Inferior parietal cortex (tissue), 1 donor: ENCODE data around the gene SF3B4.
A peak's percentile ranks its signal among the peaks of the same experiment; 100 is the strongest.
"Not testable (repeated sequence)": the region's sequence is repeated elsewhere in the genome, so short reads cannot be mapped to it uniquely, and the experiment has no call there.

Experiments used
- DNase-seq: peaks from one replicate; pipeline ENCODE4 v3.0.0-alpha.2; 2016; ENCODE audit errors: extremely low spot score

SF3B4 gene

GRCh38 chr1:149888247-149888998 is 39.2 kb downstream of the SF3B4 start:
- DNase-seq, result peak; percentile 81

- peak; percentile 99 for DNase-seq
Observed at GRCh38 chr1:149887456-149888246, 40.0 kb downstream of the SF3B4 start.

GRCh38 chr1:149887196-149887455 is 40.5 kb downstream of the SF3B4 start:
- DNase-seq, result not testable (repeated sequence)

- DNase-seq, result peak; percentile 100
Observed at GRCh38 chr1:149886396-149887195, 41.0 kb downstream of the SF3B4 start.

GRCh38 chr1:149886121-149886395 is 41.5 kb downstream of the SF3B4 start:
- DNase-seq, result not testable (repeated sequence)

- peak; percentile 80 for DNase-seq
Observed at GRCh38 chr1:149885339-149886120, 42.1 kb downstream of the SF3B4 start.

GRCh38 chr1:149884433-149885338 is 42.9 kb downstream of the SF3B4 start:
- no peak for DNase-seq

- DNase-seq, result no peak
Observed at GRCh38 chr1:149883598-149884247, 43.9 kb downstream of the SF3B4 start.

- DNase-seq, result no peak
Observed at GRCh38 chr1:149881876-149882275, 45.7 kb downstream of the SF3B4 start.

GRCh38 chr1:149879556-149879955 is 48.0 kb downstream of the SF3B4 start:
- no peak for DNase-seq

GRCh38 chr1:149877211-149877946 is 50.2 kb downstream of the SF3B4 start:
- DNase-seq, result no peak
